CD4-positive, alpha-beta T cell (primary cell): ENCODE measurements around the gene FBXO21. TPM values are rescaled to one million over a fixed set of nuclear protein-coding genes. Genes with fewer than 3 reads are reported as not detected.

Source experiments
- ATAC-seq: fragments of 200-7000 bp; cut with Tn5 transposase; one replicate; pipeline ENCODE4 v1.10.0; 2022; ENCODE audit warnings: mild to moderate bottlenecking; ENCODE audit not compliant: poor library complexity
- CTCF ChIA-PET: fragments of 350-600 bp; sonication (Branson Sonifier 250); formaldehyde crosslinking; loops from one replicate; lab custom pipeline; 2021; ENCODE audit warnings: antibody characterized with exemption, inconsistent platforms; lab: Charles Lee
- POLR2A ChIA-PET: fragments of 350-600 bp; sonication (Branson Sonifier 250); formaldehyde crosslinking; loops from one replicate; lab custom pipeline; 2021; ENCODE audit warnings: antibody characterized with exemption, inconsistent platforms; lab: Charles Lee
- DNase-seq, 14 experiments: peaks; one replicate each; pipeline ENCODE4 v3.0.0-alpha.2; 2013 to 2020; ENCODE audit warnings: mixed read lengths in 2 of 14
- H3K27ac ChIP-seq, 2 donors: one replicate each; pipeline versions ENCODE4 v1.5.1 to v1.7.0; 2013; ENCODE audit warnings: low read length in 2 of 2, low read depth in 1 of 2, mild to moderate bottlenecking in 1 of 2
- H3K27me3 ChIP-seq, 2 experiments: 1 replicate in 1 of 2; 2 replicates in 1 of 2; pipeline versions ENCODE4 v1.6.1 to v1.7.0; 2013; ENCODE audit warnings: low read length in 2 of 2, control low read depth in 1 of 2, mild to moderate bottlenecking in 1 of 2, moderate library complexity in 1 of 2; ENCODE audit not compliant: insufficient read depth in 2 of 2, control insufficient read depth in 1 of 2
- H3K36me3 ChIP-seq: one replicate; pipeline ENCODE4 v1.6.1; 2013; ENCODE audit warnings: low read length, control low read depth; ENCODE audit not compliant: insufficient read depth
- H3K4me1 ChIP-seq: one replicate; pipeline ENCODE4 v1.6.1; 2013; ENCODE audit warnings: low read length, control low read depth; ENCODE audit not compliant: insufficient read depth
- H3K4me3 ChIP-seq: one replicate; pipeline ENCODE4 v1.5.1; 2013; ENCODE audit warnings: mild to moderate bottlenecking, low read length, moderate library complexity
- H3K9me3 ChIP-seq, 2 experiments: 1 replicate in 1 of 2; 2 replicates in 1 of 2; pipeline versions ENCODE4 v1.6.1 to v1.7.0; 2013; ENCODE audit warnings: low read length in 2 of 2, mild to moderate bottlenecking in 2 of 2, control low read depth in 1 of 2, moderate library complexity in 1 of 2; ENCODE audit not compliant: control insufficient read depth in 1 of 2, insufficient read depth in 1 of 2
- H3K27ac Mint-ChIP-seq: one replicate; pipeline ENCODE4 v1.8.0; 2020; ENCODE audit warnings: mixed read lengths
- H3K27me3 Mint-ChIP-seq: one replicate; pipeline ENCODE4 v1.8.0; 2021; ENCODE audit warnings: mixed read lengths
- H3K36me3 Mint-ChIP-seq: one replicate; pipeline ENCODE4 v1.8.0; 2021; ENCODE audit warnings: low read depth, mixed read lengths
- H3K4me1 Mint-ChIP-seq: one replicate; pipeline ENCODE4 v1.8.0; 2021; ENCODE audit warnings: low read depth, mixed read lengths
- H3K4me3 Mint-ChIP-seq: one replicate; pipeline ENCODE4 v1.8.0; 2020; ENCODE audit warnings: mild to moderate bottlenecking, mixed read lengths
- H3K9me3 Mint-ChIP-seq: one replicate; pipeline ENCODE4 v1.8.0; 2020; ENCODE audit warnings: mixed read lengths
- CTCF ChIP-seq: fragments of 200-600 bp; IDR thresholded peaks from one replicate; pipeline ENCODE4 v1.8.0; 2022; ENCODE audit warnings: antibody characterized with exemption, mild to moderate bottlenecking
- intact Hi-C, 2 experiments: fragments of 100-400 bp; cut with DNase I in 1 of 2; cut with micrococcal nuclease in 1 of 2; formaldehyde crosslinking; loops; one replicate each; pipeline versions ENCODE4 v1.15.1 to v1.9.0; 2023 to 2025; cut with DNase I, micrococcal nuclease
- total RNA-seq, 174 experiments: library from RNA in 2 of 174; stranded (reverse) in 2 of 174; gene quantifications; one replicate each; pipeline ENCODE4 v1.2.3 and lab custom pipeline; 2021 to 2026

The FBXO21 gene
- total RNA-seq, 2 experiments from 2014 or later = 67.7 to 67.9 TPM

GRCh38 chr12:117113231-117113630 lies 77.0 kb downstream of the FBXO21 start:
- ATAC-seq (no peak), DNase-seq (no peak)
- no peak overlapping the region for H3K27ac Mint-ChIP-seq
- Histone ChIP-seq H3K36me3 (no peaks in the 10 kb centered on the region), H3K4me3 (no peak overlapping the region), H3K27ac (no peak overlapping the region), H3K27me3 (no peaks in the 10 kb centered on the region), H3K9me3 (peaks cover 0 to 5% of the 10 kb centered on the region in 2 experiments), H3K4me1 (no peaks in the 10 kb centered on the region)
- H3K4me3 Mint-ChIP-seq = no peak overlapping the region
- H3K9me3 Mint-ChIP-seq = no peaks in the 10 kb centered on the region
- H3K36me3 Mint-ChIP-seq = no peaks in the 10 kb centered on the region
- intact Hi-C loops = no loop called here
- ChIA-PET POLR2A (no interaction called here), CTCF (interaction anchor here (0.9 kb wide), 1 partner anchor 87 kb away, joined by 5 read pairs; no protein-coding TSS in a partner anchor)
- TF ChIP-seq CTCF = no peak
- no peaks in the 10 kb centered on the region for H3K27me3 Mint-ChIP-seq
- H3K4me1 Mint-ChIP-seq = no peaks in the 10 kb centered on the region

GRCh38 chr12:117111821-117112595 lies 78.3 kb downstream of the FBXO21 start:
- H3K36me3 Mint-ChIP-seq = no peaks in the 10 kb centered on the region
- no peak for TF ChIP-seq CTCF
- no peak overlapping the region for H3K27ac ChIP-seq
- no peak overlapping the region for H3K4me3 ChIP-seq
- no peaks in the 10 kb centered on the region for H3K4me1 Mint-ChIP-seq
- no peak overlapping the region for H3K27ac Mint-ChIP-seq
- ATAC-seq (no peak), DNase-seq (no peak)
- no peaks in the 10 kb centered on the region for H3K27me3 ChIP-seq
- ChIA-PET CTCF (no interaction called here), POLR2A (no interaction called here)
- no peak overlapping the region for H3K4me3 Mint-ChIP-seq
- peaks cover 0 to 5% of the 10 kb centered on the region in 2 experiments for H3K9me3 ChIP-seq
- no peaks in the 10 kb centered on the region for H3K27me3 Mint-ChIP-seq
- H3K36me3 ChIP-seq = no peaks in the 10 kb centered on the region
- H3K9me3 Mint-ChIP-seq = no peaks in the 10 kb centered on the region
- no peaks in the 10 kb centered on the region for H3K4me1 ChIP-seq
- intact Hi-C loops = no loop called here

- no peak overlapping the region for H3K4me3 ChIP-seq
- no peaks in the 10 kb centered on the region for H3K27me3 Mint-ChIP-seq
- H3K27me3 ChIP-seq = no peaks in the 10 kb centered on the region
- DNase-seq (no peak), ATAC-seq (no peak)
- CTCF ChIA-PET = no interaction called here
- TF ChIP-seq CTCF = no peak
- H3K4me1 ChIP-seq = peaks cover under 1% of the 10 kb centered on the region
- no peak overlapping the region for H3K27ac ChIP-seq
- H3K4me3 Mint-ChIP-seq = no peak overlapping the region
- intact Hi-C loops = no loop called here
- H3K4me1 Mint-ChIP-seq = no peaks in the 10 kb centered on the region
- H3K36me3 ChIP-seq = no peaks in the 10 kb centered on the region
- no peaks in the 10 kb centered on the region for H3K36me3 Mint-ChIP-seq
- H3K9me3 Mint-ChIP-seq = no peaks in the 10 kb centered on the region
- H3K9me3 ChIP-seq = peaks cover 0 to 5% of the 10 kb centered on the region in 2 experiments
- H3K27ac Mint-ChIP-seq = no peak overlapping the region
- POLR2A ChIA-PET = no interaction called here
These were observed 78.9 kb downstream of the FBXO21 start for GRCh38 chr12:117111386-117111785.
